ENCODE measurements around the gene ABCC11.

ABCC11 gene

GRCh38 chr16:48247311-48247710 lies at the start of gene ABCC11:
Gene ABCC11 (minus strand): TSS chr16:48247539. CDS start chr16:48231921, 15,618 bp downstream.
- TF ChIP-seq GATA2 (IDR thresholded peaks at IDR 0.05; ENCODE audit: low read depth, low read length) (no peak), GATA3 (IDR thresholded peaks at IDR 0.05; ENCODE audit: low read depth, low read length) (no peak)

DNA sequence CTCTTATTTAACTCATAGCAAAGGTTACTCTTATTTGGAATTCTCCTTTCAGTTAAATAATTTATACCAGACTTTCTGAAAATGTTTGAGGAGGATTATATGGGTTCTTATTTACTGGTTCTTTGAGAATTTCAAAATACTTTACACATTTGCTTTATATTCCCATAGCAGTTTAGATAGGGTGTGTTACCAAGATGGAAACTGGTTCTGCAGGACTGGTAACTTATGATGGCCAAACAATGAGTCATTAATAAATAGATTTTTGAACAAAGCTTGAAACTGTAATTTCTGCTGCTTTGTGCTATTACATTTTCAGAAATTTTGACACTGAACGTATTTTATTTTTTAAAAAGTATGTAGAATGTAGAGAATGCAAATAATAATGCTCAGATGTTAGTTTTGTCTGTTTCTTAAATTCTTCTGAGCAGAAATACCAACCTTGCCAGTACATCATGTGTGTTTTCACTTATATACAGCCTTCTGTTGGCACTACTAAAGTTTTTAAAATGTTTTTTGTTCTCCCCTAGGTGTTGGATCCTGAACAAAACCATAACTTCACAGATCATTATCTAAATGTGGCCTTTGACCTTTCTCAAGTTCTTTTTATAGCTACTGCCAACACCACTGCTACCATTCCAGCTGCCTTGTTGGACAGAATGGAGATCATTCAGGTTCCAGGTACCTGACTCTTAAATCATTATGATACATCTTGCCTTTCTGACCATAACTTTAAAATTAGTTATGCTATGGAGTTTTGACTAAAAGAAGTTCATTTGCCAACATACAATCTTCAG lies 48.3 kb upstream of the ABCC11 start:
- TF ChIP-seq GATA2 (IDR thresholded peaks at IDR 0.05; ENCODE audit: low read depth, low read length) (no peak), GATA3 (IDR thresholded peaks at IDR 0.05; ENCODE audit: low read depth, low read length) (no peak)

- TF ChIP-seq GATA2 (IDR thresholded peaks at IDR 0.05; ENCODE audit: low read depth, low read length) (no peak), GATA3 (IDR thresholded peaks at IDR 0.05; ENCODE audit: low read depth, low read length) (no peak)
Measured at GRCh38 chr16:48294724-48295123, 47.4 kb upstream of the ABCC11 start.

DNA sequence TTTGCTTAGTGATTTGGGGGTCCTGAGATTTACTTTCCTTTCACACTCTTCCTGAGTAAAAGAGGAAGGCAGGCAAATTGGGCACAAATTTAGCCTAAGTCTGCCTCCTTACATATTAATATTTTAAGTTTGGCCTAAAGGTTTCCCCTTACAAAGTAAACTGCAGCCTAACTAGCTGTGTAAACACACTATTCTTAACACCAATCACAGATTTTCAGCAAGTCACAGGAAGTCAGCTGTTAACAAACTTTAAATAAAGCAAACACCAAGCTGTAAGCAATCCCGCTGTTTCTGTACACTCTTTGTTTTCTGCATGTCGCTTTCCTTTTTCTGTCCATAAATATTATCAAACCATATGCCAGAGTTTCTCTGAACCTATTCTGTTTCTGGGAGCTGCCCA lies 45.1 kb upstream of the ABCC11 start:
- TF ChIP-seq GATA2 (IDR thresholded peaks at IDR 0.05; ENCODE audit: low read depth, low read length) (no peak), GATA3 (IDR thresholded peaks at IDR 0.05; ENCODE audit: low read depth, low read length) (no peak)

- TF ChIP-seq GATA3 (IDR thresholded peaks at IDR 0.05; ENCODE audit: low read depth, low read length) (no peak), GATA2 (IDR thresholded peaks at IDR 0.05; ENCODE audit: low read depth, low read length) (no peak)
Measured at GRCh38 chr16:48291754-48292153, 44.4 kb upstream of the ABCC11 start.

GRCh38 chr16:48291303-48291702 lies 44.0 kb upstream of the ABCC11 start:
- TF ChIP-seq GATA2 (IDR thresholded peaks at IDR 0.05; ENCODE audit: low read depth, low read length) (no peak), GATA3 (IDR thresholded peaks at IDR 0.05; ENCODE audit: low read depth, low read length) (no peak)

GRCh38 chr16:48287239-48287638 lies 39.9 kb upstream of the ABCC11 start:
- TF ChIP-seq GATA3 (IDR thresholded peaks at IDR 0.05; ENCODE audit: low read depth, low read length) (no peak), GATA2 (IDR thresholded peaks at IDR 0.05; ENCODE audit: low read depth, low read length) (no peak)

GRCh38 chr16:48284772-48285409 lies 37.6 kb upstream of the ABCC11 start:
- TF ChIP-seq GATA3 (IDR thresholded peaks at IDR 0.05; ENCODE audit: low read depth, low read length) (no peak), GATA2 (IDR thresholded peaks at IDR 0.05; ENCODE audit: low read depth, low read length) (no peak)

DNA sequence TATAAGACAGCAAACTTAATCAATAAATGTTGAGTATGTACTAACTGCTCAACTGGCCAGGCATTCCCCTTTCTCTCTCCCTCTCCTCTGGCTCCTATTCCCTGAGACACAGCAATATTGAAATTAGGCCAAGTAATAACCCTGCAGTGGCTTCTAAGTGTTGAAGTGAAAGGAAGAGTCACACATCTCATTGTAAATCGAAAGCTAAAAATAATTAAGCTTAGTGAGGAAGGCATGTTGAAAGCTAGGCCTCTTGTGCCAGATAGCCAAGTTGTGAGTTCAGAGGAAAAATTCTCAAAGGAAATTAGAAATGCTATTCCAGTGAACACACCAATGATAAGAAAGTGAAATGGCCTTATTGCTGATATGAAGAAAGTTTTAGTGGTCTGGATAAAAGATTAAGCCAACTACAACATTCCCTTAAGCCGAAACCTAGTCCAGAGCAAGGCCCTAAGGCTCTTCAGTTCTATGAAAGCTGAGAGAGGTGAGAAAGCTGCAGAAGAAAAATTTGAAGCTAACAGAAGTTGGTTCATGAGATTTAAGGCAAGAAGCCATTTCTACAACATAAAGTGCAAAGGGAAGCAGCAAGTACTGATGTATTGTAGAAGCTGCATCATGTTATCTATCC lies 35.4 kb upstream of the ABCC11 start:
- no peak for TF ChIP-seq GATA3 (IDR thresholded peaks at IDR 0.05; ENCODE audit: low read depth, low read length)
- no peak for TF ChIP-seq GATA2 (IDR thresholded peaks at IDR 0.05; ENCODE audit: low read depth, low read length)

DNA sequence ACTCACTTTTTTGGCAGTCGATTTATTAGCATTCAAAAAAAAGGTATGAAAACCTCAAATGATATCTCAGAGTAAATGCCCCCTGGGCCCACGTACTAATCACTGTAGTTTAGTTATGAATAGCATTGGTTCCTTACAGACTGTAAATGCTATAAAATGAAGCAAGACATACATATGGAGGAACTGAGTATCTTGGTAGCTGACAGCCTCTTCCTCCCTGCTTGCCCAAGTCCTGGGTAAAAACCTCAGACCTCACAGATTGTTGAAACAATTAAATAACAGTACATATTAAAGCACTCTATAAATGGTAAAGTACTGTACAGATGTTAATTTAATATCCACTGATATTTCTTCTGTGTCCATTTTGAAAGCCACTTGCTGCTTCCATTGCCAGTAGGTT lies 33.2 kb upstream of the ABCC11 start:
- TF ChIP-seq GATA2 (IDR thresholded peaks at IDR 0.05; ENCODE audit: low read depth, low read length) (no peak), GATA3 (IDR thresholded peaks at IDR 0.05; ENCODE audit: low read depth, low read length) (no peak)

- TF ChIP-seq GATA3 (IDR thresholded peaks at IDR 0.05; ENCODE audit: low read depth, low read length) = no peak
- no peak for TF ChIP-seq GATA2 (IDR thresholded peaks at IDR 0.05; ENCODE audit: low read depth, low read length)
Measured at GRCh38 chr16:48279199-48279598, 31.9 kb upstream of the ABCC11 start.

- TF ChIP-seq GATA2 (IDR thresholded peaks at IDR 0.05; ENCODE audit: low read depth, low read length) = no peak
- no peak for TF ChIP-seq GATA3 (IDR thresholded peaks at IDR 0.05; ENCODE audit: low read depth, low read length)
Measured at GRCh38 chr16:48277158-48277557, 29.8 kb upstream of the ABCC11 start.

DNA sequence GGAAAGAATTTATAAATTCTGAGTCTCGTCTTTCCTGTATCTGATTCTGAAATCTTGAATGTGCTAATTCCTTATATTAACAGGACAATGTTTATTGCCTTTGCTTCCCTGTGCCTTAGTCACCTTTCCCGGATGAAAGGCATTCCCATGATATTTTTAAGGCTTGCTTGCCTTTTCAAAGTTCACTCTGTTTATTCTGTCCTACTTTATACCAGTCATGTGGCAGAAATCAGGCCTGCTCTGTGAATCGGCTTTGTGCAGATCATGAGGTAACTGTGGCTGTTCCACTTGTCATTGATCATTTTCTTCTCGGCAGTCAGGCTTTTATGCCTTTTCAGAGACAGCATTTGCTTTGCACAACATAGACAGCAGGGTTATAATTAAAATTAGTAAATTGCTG lies 28.8 kb upstream of the ABCC11 start:
- TF ChIP-seq GATA3 (IDR thresholded peaks at IDR 0.05; ENCODE audit: low read depth, low read length) = no peak
- no peak for TF ChIP-seq GATA2 (IDR thresholded peaks at IDR 0.05; ENCODE audit: low read depth, low read length)

DNA sequence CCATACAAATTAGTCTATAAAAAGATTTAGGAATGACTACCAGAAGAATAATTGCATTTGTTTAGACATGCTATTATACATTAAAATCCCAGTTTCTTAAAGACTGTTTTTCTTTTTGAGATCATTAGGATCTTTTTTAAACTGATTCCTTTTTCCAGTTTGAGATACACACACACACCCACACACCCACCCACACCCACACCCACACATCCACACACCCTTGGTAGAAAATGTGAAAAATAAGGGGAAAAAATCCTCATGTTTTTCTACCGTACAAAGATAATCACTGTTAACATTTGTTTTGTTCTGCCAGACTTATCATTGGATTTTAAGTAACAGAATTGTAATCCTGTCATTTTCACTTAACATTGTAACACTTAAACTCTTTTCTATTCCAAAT lies 27.1 kb upstream of the ABCC11 start:
- TF ChIP-seq GATA3 (IDR thresholded peaks at IDR 0.05; ENCODE audit: low read depth, low read length) = no peak
- no peak for TF ChIP-seq GATA2 (IDR thresholded peaks at IDR 0.05; ENCODE audit: low read depth, low read length)

Data from SH-SY5Y (cell line).